IMR-90 (cell line): ENCODE results near the gene MPZL1.

Source experiments
- BHLHE40 ChIP-seq: fragments of 150-350 bp; IDR thresholded peaks from 2 replicates; pipeline ENCODE4 v1.6.1; 2016; ENCODE audit warnings: mild to moderate bottlenecking, low read depth, low read length
- CEBPB ChIP-seq: IDR thresholded peaks from 2 replicates; pipeline ENCODE4 v1.6.1; 2012; ENCODE audit warnings: low read depth, low read length, improper control_type of control experiment
- CHD1 ChIP-seq: IDR thresholded peaks from 2 replicates; pipeline ENCODE4 v1.6.1; 2012; ENCODE audit warnings: low read depth, low read length, improper control_type of control experiment
- FOS ChIP-seq: fragments of 150-350 bp; IDR thresholded peaks from 2 replicates; pipeline ENCODE4 v1.6.1; 2016; ENCODE audit warnings: low read depth, low read length
- MAFK ChIP-seq: IDR thresholded peaks from 2 replicates; pipeline ENCODE4 v1.6.1; 2012; ENCODE audit warnings: low read depth, low read length, improper control_type of control experiment
- MAZ ChIP-seq: IDR thresholded peaks from 2 replicates; pipeline ENCODE4 v1.6.1; 2012; ENCODE audit warnings: low read depth, mild to moderate bottlenecking, low read length, improper control_type of control experiment, moderate library complexity, borderline replicate concordance
- MXI1 ChIP-seq: IDR thresholded peaks from 2 replicates; pipeline ENCODE4 v1.6.1; 2012; ENCODE audit warnings: low read depth, mild to moderate bottlenecking, low read length, moderate library complexity, borderline replicate concordance
- POLR2A ChIP-seq: IDR thresholded peaks from 2 replicates; pipeline ENCODE4 v1.6.1; 2012; ENCODE audit warnings: mild to moderate bottlenecking, low read depth, low read length
- RAD21 ChIP-seq: IDR thresholded peaks from 2 replicates; pipeline ENCODE4 v1.6.1; 2012; ENCODE audit warnings: low read length, improper control_type of control experiment
- RFX5 ChIP-seq: IDR thresholded peaks from 2 replicates; pipeline ENCODE4 v1.8.0; 2012; ENCODE audit warnings: low read depth, mild to moderate bottlenecking, low read length, moderate library complexity
- SMC3 ChIP-seq: fragments of 150-350 bp; IDR thresholded peaks from 2 replicates; pipeline ENCODE4 v1.6.1; 2016; ENCODE audit warnings: low read depth, mild to moderate bottlenecking, antibody characterized with exemption, low read length, moderate library complexity
- USF2 ChIP-seq: fragments of 150-350 bp; IDR thresholded peaks from 2 replicates; pipeline ENCODE4 v1.6.1; 2017; ENCODE audit warnings: mild to moderate bottlenecking, antibody characterized with exemption, low read length, low read depth
- TF ChIP-seq, protein P1 (sequence below): conservative IDR thresholded peaks from 2 replicates; pipeline ENCODE4 v1.5.1; 2012; ENCODE audit warnings: mild to moderate bottlenecking, low read depth, low read length, improper control_type of control experiment
- TF ChIP-seq, protein P2 (sequence below): fragments of 150-350 bp; IDR thresholded peaks from 2 replicates; pipeline ENCODE4 v1.6.1; 2016; ENCODE audit warnings: low read depth, mild to moderate bottlenecking, low read length, moderate library complexity, borderline replicate concordance

DNA sequence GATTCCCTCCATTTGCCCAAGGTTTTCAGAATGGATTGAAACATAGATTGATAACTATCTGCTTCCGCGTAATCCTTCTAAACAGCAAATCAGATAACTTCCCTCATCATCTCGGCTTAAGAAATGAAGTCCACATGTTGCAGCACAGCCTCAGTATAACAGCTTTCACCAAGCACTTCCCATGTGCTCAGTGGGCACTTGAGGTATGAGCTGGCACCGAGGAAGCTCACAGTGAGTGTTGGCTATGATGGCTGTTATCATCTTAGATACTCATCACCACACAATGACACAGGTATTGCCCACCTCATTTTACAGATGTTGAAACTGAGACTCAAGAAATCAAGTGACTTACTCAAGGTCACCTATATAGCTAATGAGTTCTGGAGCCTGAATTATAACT lies 48.5 kb upstream of the MPZL1 start:
- TF ChIP-seq, protein P1, sequence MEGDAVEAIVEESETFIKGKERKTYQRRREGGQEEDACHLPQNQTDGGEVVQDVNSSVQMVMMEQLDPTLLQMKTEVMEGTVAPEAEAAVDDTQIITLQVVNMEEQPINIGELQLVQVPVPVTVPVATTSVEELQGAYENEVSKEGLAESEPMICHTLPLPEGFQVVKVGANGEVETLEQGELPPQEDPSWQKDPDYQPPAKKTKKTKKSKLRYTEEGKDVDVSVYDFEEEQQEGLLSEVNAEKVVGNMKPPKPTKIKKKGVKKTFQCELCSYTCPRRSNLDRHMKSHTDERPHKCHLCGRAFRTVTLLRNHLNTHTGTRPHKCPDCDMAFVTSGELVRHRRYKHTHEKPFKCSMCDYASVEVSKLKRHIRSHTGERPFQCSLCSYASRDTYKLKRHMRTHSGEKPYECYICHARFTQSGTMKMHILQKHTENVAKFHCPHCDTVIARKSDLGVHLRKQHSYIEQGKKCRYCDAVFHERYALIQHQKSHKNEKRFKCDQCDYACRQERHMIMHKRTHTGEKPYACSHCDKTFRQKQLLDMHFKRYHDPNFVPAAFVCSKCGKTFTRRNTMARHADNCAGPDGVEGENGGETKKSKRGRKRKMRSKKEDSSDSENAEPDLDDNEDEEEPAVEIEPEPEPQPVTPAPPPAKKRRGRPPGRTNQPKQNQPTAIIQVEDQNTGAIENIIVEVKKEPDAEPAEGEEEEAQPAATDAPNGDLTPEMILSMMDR = no peak
- TF ChIP-seq MAZ = no peak
- no peak for TF ChIP-seq USF2
- no peak for TF ChIP-seq POLR2A
- TF ChIP-seq, protein P2, sequence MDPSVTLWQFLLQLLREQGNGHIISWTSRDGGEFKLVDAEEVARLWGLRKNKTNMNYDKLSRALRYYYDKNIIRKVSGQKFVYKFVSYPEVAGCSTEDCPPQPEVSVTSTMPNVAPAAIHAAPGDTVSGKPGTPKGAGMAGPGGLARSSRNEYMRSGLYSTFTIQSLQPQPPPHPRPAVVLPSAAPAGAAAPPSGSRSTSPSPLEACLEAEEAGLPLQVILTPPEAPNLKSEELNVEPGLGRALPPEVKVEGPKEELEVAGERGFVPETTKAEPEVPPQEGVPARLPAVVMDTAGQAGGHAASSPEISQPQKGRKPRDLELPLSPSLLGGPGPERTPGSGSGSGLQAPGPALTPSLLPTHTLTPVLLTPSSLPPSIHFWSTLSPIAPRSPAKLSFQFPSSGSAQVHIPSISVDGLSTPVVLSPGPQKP = no peak
- no peak for TF ChIP-seq BHLHE40
- no peak for TF ChIP-seq MXI1
- no peak for TF ChIP-seq CEBPB
- no peak for TF ChIP-seq MAFK
- no peak for TF ChIP-seq FOS
- no peak for TF ChIP-seq RAD21
- TF ChIP-seq SMC3 = no peak
- TF ChIP-seq RFX5 = no peak
- TF ChIP-seq CHD1 = no peak
